ENCODE measurements around the gene GDPD5.

The GDPD5 gene

GRCh38 chr11:75534259-75535069 is 8.7 kb upstream of the GDPD5 start:
- DNase-seq = no peak

GRCh38 chr11:75533896-75534258 is 8.1 kb upstream of the GDPD5 start:
- DNase-seq = no peak

GRCh38 chr11:75532200-75533048 is 6.7 kb upstream of the GDPD5 start:
- peak; percentile 76 for DNase-seq

- no peak for DNase-seq
Measured at GRCh38 chr11:75531325-75531724, 5.6 kb upstream of the GDPD5 start.

- DNase-seq = no peak
Measured at GRCh38 chr11:75530577-75530976, 4.8 kb upstream of the GDPD5 start.

GRCh38 chr11:75527938-75528735 is 2.4 kb upstream of the GDPD5 start:
- DNase-seq = no peak

- no peak for DNase-seq
Measured at GRCh38 chr11:75527130-75527529, 1.4 kb upstream of the GDPD5 start.

- DNase-seq = no peak
Measured at GRCh38 chr11:75526192-75526541, 426 bp upstream of the GDPD5 start.

GRCh38 chr11:75524665-75525432 is 892 bp downstream of the GDPD5 start:
- no peak for DNase-seq

- DNase-seq = no peak
Measured at GRCh38 chr11:75523811-75524664, 1.7 kb downstream of the GDPD5 start.

- DNase-seq = no peak
Measured at GRCh38 chr11:75523189-75523588, 2.6 kb downstream of the GDPD5 start.

GRCh38 chr11:75522286-75523044 is 3.3 kb downstream of the GDPD5 start:
- no peak for DNase-seq

- DNase-seq = no peak
Measured at GRCh38 chr11:75520688-75521087, 5.1 kb downstream of the GDPD5 start.

- no peak for DNase-seq
Measured at GRCh38 chr11:75518771-75519653, 6.7 kb downstream of the GDPD5 start.

- no peak for DNase-seq
Measured at GRCh38 chr11:75518204-75518549, 7.6 kb downstream of the GDPD5 start.

- DNase-seq = no peak
Measured at GRCh38 chr11:75516886-75517285, 8.9 kb downstream of the GDPD5 start.

- no peak for DNase-seq
Measured at GRCh38 chr11:75516140-75516539, 9.6 kb downstream of the GDPD5 start.

GRCh38 chr11:75514596-75514995 is 11.1 kb downstream of the GDPD5 start:
- no peak for DNase-seq

GRCh38 chr11:75513250-75513649 is 12.5 kb downstream of the GDPD5 start:
- no peak for DNase-seq

- no peak for DNase-seq
Measured at GRCh38 chr11:75510723-75511019, 15.1 kb downstream of the GDPD5 start.
